Panc1 (cell line): Measurements from ENCODE around the gene OR2T35. TPM values are rescaled to one million over a fixed set of nuclear protein-coding genes. Genes with fewer than 3 reads are reported as not detected.
A peak's percentile ranks its signal among the peaks of the same experiment; 100 is the strongest.

Experiments used
- ATAC-seq: fragments of 200-7000 bp; cut with Tn5 transposase; 2 replicates; pipeline ENCODE4 v1.9.1; 2020; ENCODE audit warnings: mild to moderate bottlenecking, moderate library complexity
- BruUV-seq: library from RNA; stranded (reverse); fragments of 400-500 nt; replicated peaks from 2 replicates; lab custom pipeline; 2021; lab: Mats Ljungman, UMichigan
- CTCF ChIA-PET: fragments of 300-600 bp; sonication (Branson Sonifier 250); formaldehyde crosslinking; loops from one replicate; lab custom pipeline; 2022; ENCODE audit warnings: antibody characterized with exemption; lab: Charles Lee
- POLR2A ChIA-PET: fragments of 300-600 bp; sonication (Branson Sonifier 250); formaldehyde crosslinking; loops from one replicate; lab custom pipeline; 2022; ENCODE audit warnings: antibody characterized with exemption; lab: Charles Lee
- DNase-seq: peaks from one replicate; pipeline ENCODE4 v3.0.0-alpha.2; 2010; ENCODE audit warnings: low read depth, low spot score
- H3K27ac ChIP-seq: 2 replicates; pipeline ENCODE4 v1.5.1; 2011; ENCODE audit warnings: mild to moderate bottlenecking, low read length, inconsistent platforms
- H3K27me3 ChIP-seq: fragments of 200-500 bp; sonication (Bioruptor generic); 2 replicates; pipeline ENCODE4 v1.6.0; 2014; ENCODE audit warnings: low read length, inconsistent platforms; ENCODE audit not compliant: control insufficient read depth, insufficient read depth
- H3K36me3 ChIP-seq: fragments of 200-500 bp; sonication (Bioruptor generic); 2 replicates; pipeline ENCODE4 v1.5.1; 2014; ENCODE audit warnings: inconsistent platforms, mild to moderate bottlenecking, low read length, moderate library complexity; ENCODE audit not compliant: control insufficient read depth, insufficient read depth
- H3K4me1 ChIP-seq: 2 replicates; pipeline ENCODE4 v1.5.1; 2011; ENCODE audit warnings: inconsistent platforms, mild to moderate bottlenecking, low read length, moderate library complexity; ENCODE audit not compliant: control insufficient read depth, insufficient read depth
- H3K4me3 ChIP-seq, 2 experiments: 2 replicates each; pipeline ENCODE4 v1.5.1; 2011 to 2012; ENCODE audit warnings: low read depth in 2 of 2, low read length in 2 of 2, mild to moderate bottlenecking in 2 of 2, inconsistent platforms in 1 of 2, moderate library complexity in 1 of 2
- H3K9me3 ChIP-seq: fragments of 200-500 bp; sonication (Bioruptor generic); 2 replicates; pipeline ENCODE4 v1.5.1; 2014; ENCODE audit warnings: low read depth, mild to moderate bottlenecking, inconsistent platforms, low read length, moderate library complexity; ENCODE audit not compliant: control insufficient read depth, insufficient read depth
- CTCF ChIP-seq: fragments of 450-650 bp; IDR thresholded peaks from 2 replicates; pipeline ENCODE4 v1.5.1; 2017; ENCODE audit warnings: mild to moderate bottlenecking
- POLR2AphosphoS5 ChIP-seq: IDR thresholded peaks from 2 replicates; pipeline ENCODE4 v1.6.1; 2012; ENCODE audit warnings: mild to moderate bottlenecking, low read depth, low read length, moderate library complexity
- REST ChIP-seq, 2 experiments: IDR thresholded peaks; 2 replicates each; pipeline ENCODE4 v1.6.1; 2011 to 2012; ENCODE audit warnings: low read depth in 2 of 2, control low read depth in 1 of 2, low read length in 1 of 2, mild to moderate bottlenecking in 1 of 2, moderate library complexity in 1 of 2; ENCODE audit not compliant: insufficient read depth in 1 of 2
- SIN3A ChIP-seq: IDR thresholded peaks from 2 replicates; pipeline ENCODE4 v1.6.1; 2012; ENCODE audit warnings: low read depth, mild to moderate bottlenecking, low read length, moderate library complexity, borderline replicate concordance; ENCODE audit not compliant: insufficient read depth
- TCF7L2 ChIP-seq: IDR thresholded peaks from 2 replicates; pipeline ENCODE4 v1.6.1; 2011; ENCODE audit warnings: mild to moderate bottlenecking, low read depth, low read length, inconsistent platforms
- in situ Hi-C: cut with HindIII; loops from 2 replicates; pipeline ENCODE4 v1.10.0; 2016; ENCODE audit warnings: low sequenced_read_pairs, low pct_unique_long_range_greater_than_20kb
- intact Hi-C: fragments of 100-400 bp; cut with micrococcal nuclease; formaldehyde crosslinking; loops from one replicate; pipeline ENCODE4 v1.10.0; 2022; ENCODE audit not compliant: unreplicated experiment
- total RNA-seq: library from RNA; stranded (reverse); gene quantifications from one replicate; pipeline ENCODE4 v1.2.1, GENCODE V29; 2021; ENCODE audit not compliant: unreplicated experiment

Gene OR2T35
- total RNA-seq, 1 experiment from 2014 or later = not detected

GRCh38 chr1:248688527-248689298, 43.6 kb upstream of the OR2T35 start:
- Histone ChIP-seq H3K27me3 (no peaks in the 10 kb centered on the region), H3K36me3 (no peaks in the 10 kb centered on the region), H3K9me3 (no peaks in the 10 kb centered on the region), H3K4me3 (no peak overlapping the region), H3K27ac (no peak overlapping the region), H3K4me1 (no peaks in the 10 kb centered on the region)
- TF ChIP-seq SIN3A = no peak
- TF ChIP-seq TCF7L2 = no peak
- in situ Hi-C loops (no loop called here), intact Hi-C loops (loop anchor here (5.0 kb wide), 1 partner anchor 66 kb away; no protein-coding TSS in a partner anchor)
- no TSS peak for BruUV-seq
- ATAC-seq (no peak), DNase-seq (no peak)
- ChIA-PET POLR2A (no interaction called here), CTCF (no interaction called here)

GRCh38 chr1:248686815-248687214, 41.7 kb upstream of the OR2T35 start:
- no peaks in the 10 kb centered on the region for H3K36me3 ChIP-seq
- H3K4me1 ChIP-seq = no peaks in the 10 kb centered on the region
- in situ Hi-C loops = no loop called here
- no peak for DNase-seq
- ATAC-seq = peak; percentile 69
- no peaks in the 10 kb centered on the region for H3K27me3 ChIP-seq
- POLR2A ChIA-PET = no interaction called here
- intact Hi-C loops = loop anchor here (5.0 kb wide), 1 partner anchor 65 kb away; no protein-coding TSS in a partner anchor
- TF ChIP-seq CTCF (peak; percentile 60), TCF7L2 (no peak), SIN3A (no peak), REST (IDR thresholded peaks at IDR 0.05; ENCODE audit: insufficient read depth in 1 of 2, low read depth in 2 of 2, low read length in 1 of 2) (no peak), POLR2AphosphoS5 (no peak)
- BruUV-seq = no TSS peak
- H3K4me3 ChIP-seq = no peak overlapping the region
- no peaks in the 10 kb centered on the region for H3K9me3 ChIP-seq
- CTCF ChIA-PET = no interaction called here
- H3K27ac ChIP-seq = no peak overlapping the region

GRCh38 chr1:248681651-248682050, 36.6 kb upstream of the OR2T35 start:
- intact Hi-C loops (no loop called here), in situ Hi-C loops (no loop called here)
- Histone ChIP-seq H3K36me3 (no peaks in the 10 kb centered on the region), H3K27ac (no peak overlapping the region), H3K4me3 (no peak overlapping the region), H3K4me1 (no peaks in the 10 kb centered on the region), H3K27me3 (no peaks in the 10 kb centered on the region), H3K9me3 (no peaks in the 10 kb centered on the region)
- no peak for DNase-seq
- CTCF ChIA-PET = no interaction called here
- ATAC-seq = no peak
- TF ChIP-seq REST (IDR thresholded peaks at IDR 0.05; ENCODE audit: insufficient read depth in 1 of 2, low read depth in 2 of 2, low read length in 1 of 2) (no peak), SIN3A (no peak), POLR2AphosphoS5 (no peak), CTCF (no peak), TCF7L2 (no peak)
- POLR2A ChIA-PET = no interaction called here
- no TSS peak for BruUV-seq
